MM.1S (cell line): ENCODE measurements around the gene TLCD3B.

Source experiments
- CTCF ChIP-seq: fragments of 300-600 bp; sonication (generic); IDR thresholded peaks from 2 replicates; pipeline ENCODE4 v1.5.1; 2016; ENCODE audit warnings: antibody characterized with exemption, low read length, mixed read lengths
- EZH2 ChIP-seq: fragments of 300-600 bp; sonication (generic); optimal IDR thresholded peaks from 2 replicates; pipeline ENCODE3; 2017; ENCODE audit warnings: low read depth, mild to moderate bottlenecking, antibody characterized with exemption, low read length, mixed read lengths
- EZH2phosphoT487 ChIP-seq: fragments of 300-600 bp; sonication (generic); IDR thresholded peaks from 2 replicates; pipeline ENCODE4 v1.6.1; 2018; ENCODE audit warnings: antibody characterized with exemption, low read length

DNA sequence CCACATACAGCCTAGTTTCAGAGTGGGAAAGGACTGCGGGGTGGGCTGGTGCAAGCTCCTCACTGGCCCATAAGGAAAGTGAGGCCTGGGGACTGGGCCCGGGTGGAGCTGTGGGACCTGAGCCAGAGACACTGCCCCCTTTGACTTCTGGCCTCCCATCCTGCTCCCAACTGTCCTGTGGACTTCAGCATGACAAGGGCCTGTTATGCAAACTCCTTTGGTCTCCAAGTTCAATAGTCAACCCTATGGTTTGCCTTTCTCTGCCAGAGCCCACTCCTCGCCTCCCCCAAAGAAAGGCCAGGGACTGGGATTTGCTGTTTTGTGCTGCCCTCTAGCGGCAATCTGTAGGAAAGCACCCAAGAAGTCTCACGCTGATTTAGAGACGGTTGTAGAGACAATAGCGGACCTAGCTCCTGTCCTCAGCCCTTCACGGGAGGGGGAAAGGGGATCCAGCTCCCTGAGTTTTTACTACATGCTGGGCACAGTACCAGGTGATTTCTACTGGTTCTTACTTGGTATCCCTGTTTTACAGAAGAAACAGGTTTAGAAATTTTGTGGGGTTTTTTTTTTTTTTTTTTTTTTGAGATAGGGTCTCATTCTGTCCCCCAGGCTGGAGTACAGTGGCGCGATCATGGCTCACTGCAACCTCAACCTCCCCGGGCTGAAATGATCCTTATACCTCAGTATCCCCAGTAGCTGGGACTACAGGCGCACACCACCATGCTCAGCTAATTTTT is 1.2 kb upstream of the TLCD3B start:
- TF ChIP-seq EZH2 (no peak), CTCF (peak; percentile 87), EZH2phosphoT487 (no peak)
